Bronchial epithelial cell (primary cell): ENCODE data around the gene KPNB1. TPM values are rescaled to one million over a fixed set of nuclear protein-coding genes. Genes with fewer than 3 reads are reported as not detected.
A peak's percentile ranks its signal among the peaks of the same experiment; 100 is the strongest.

Source experiments
- DNase-seq: peaks from one replicate; pipeline ENCODE4 v3.0.0-alpha.2; 2010; ENCODE audit warnings: low read depth
- FAIRE-seq: peaks from 2 replicates; lab custom pipeline; 2011; peaks lifted over from hg19 to GRCh38; lab: Jason Lieb, UNC
- H3K27me3 ChIP-seq: 2 replicates; pipeline ENCODE4 v1.5.1; 2011; ENCODE audit warnings: low read length; ENCODE audit not compliant: control insufficient read depth, insufficient read depth
- H3K36me3 ChIP-seq: 2 replicates; pipeline ENCODE4 v1.5.1; 2011; ENCODE audit warnings: low read length; ENCODE audit not compliant: control insufficient read depth, insufficient read depth
- H3K4me3 ChIP-seq: 2 replicates; pipeline ENCODE4 v1.5.1; 2011; ENCODE audit warnings: mild to moderate bottlenecking, low read depth, low read length, control low read depth
- CTCF ChIP-seq: IDR thresholded peaks from 2 replicates; pipeline ENCODE4 v1.5.1; 2011; ENCODE audit warnings: mild to moderate bottlenecking, moderate library complexity, low read length, control low read depth, inconsistent platforms; ENCODE audit not compliant: insufficient read depth, severe bottlenecking
- total RNA-seq: library from RNA; depleted of rRNA; stranded (reverse); fragments of >200 nt; gene quantifications from 2 replicates; pipeline ENCODE4 v1.2.1, GENCODE V29; 2014

Gene KPNB1
- total RNA-seq, 1 donor from 2014 or later: 279 TPM

GRCh38 chr17:47694581-47695428 lies 45.1 kb downstream of the KPNB1 start:
- DNase-seq (no peak), FAIRE-seq (no peak)
- no peak for TF ChIP-seq CTCF
- Histone ChIP-seq H3K36me3 (no peaks in the 10 kb centered on the region), H3K4me3 (peak overlapping the region; percentile 76), H3K27me3 (no peaks in the 10 kb centered on the region)

GRCh38 chr17:47695429-47696376 lies 46.0 kb downstream of the KPNB1 start:
- H3K36me3 ChIP-seq: no peaks in the 10 kb centered on the region
- H3K4me3 ChIP-seq: peak overlapping the region; percentile 76
- FAIRE-seq: no peak
- no peak for DNase-seq
- no peak for TF ChIP-seq CTCF
- H3K27me3 ChIP-seq: no peaks in the 10 kb centered on the region

GRCh38 chr17:47696717-47697642 lies 47.3 kb downstream of the KPNB1 start:
- no peaks in the 10 kb centered on the region for H3K27me3 ChIP-seq
- TF ChIP-seq CTCF: no peak
- FAIRE-seq (no peak), DNase-seq (no peak)
- no peak overlapping the region for H3K4me3 ChIP-seq
- H3K36me3 ChIP-seq: peaks cover 1% of the 10 kb centered on the region

GRCh38 chr17:47697906-47698711 lies 48.4 kb downstream of the KPNB1 start:
- H3K4me3 ChIP-seq: no peak overlapping the region
- FAIRE-seq (no peak), DNase-seq (no peak)
- H3K36me3 ChIP-seq: peaks cover 1% of the 10 kb centered on the region
- H3K27me3 ChIP-seq: no peaks in the 10 kb centered on the region
- TF ChIP-seq CTCF: no peak
